Activated CD4-positive, alpha-beta T cell treated with anti-CD3 and anti-CD28 coated beads, Interleukin-2, amount 10 ng/mL, durations not matched to agents 7 days and 5 days (primary cell): ENCODE results near the gene LTN1. TPM values are rescaled to one million over a fixed set of nuclear protein-coding genes. Genes with fewer than 3 reads are reported as not detected.

ENCODE experiments used
- CTCF ChIA-PET: fragments of 350-600 bp; sonication (Branson Sonifier 250); formaldehyde crosslinking; loops from one replicate; lab custom pipeline; 2021; ENCODE audit warnings: antibody characterized with exemption; lab: Charles Lee
- POLR2A ChIA-PET: fragments of 350-600 bp; sonication (Branson Sonifier 250); formaldehyde crosslinking; loops from one replicate; lab custom pipeline; 2021; ENCODE audit warnings: antibody characterized with exemption; lab: Charles Lee
- DNase-seq: peaks from one replicate; pipeline ENCODE4 v3.0.0-alpha.2; 2020
- H3K27ac Mint-ChIP-seq: one replicate; pipeline ENCODE4 v1.8.0; 2021; ENCODE audit warnings: mild to moderate bottlenecking, moderate library complexity, mixed read lengths
- H3K27me3 Mint-ChIP-seq: one replicate; pipeline ENCODE4 v1.8.0; 2021; ENCODE audit warnings: mixed read lengths
- H3K36me3 Mint-ChIP-seq: one replicate; pipeline ENCODE4 v1.8.0; 2021; ENCODE audit warnings: low read depth, mixed read lengths
- H3K4me1 Mint-ChIP-seq: one replicate; pipeline ENCODE4 v1.8.0; 2021; ENCODE audit warnings: mixed read lengths
- H3K4me3 Mint-ChIP-seq: one replicate; pipeline ENCODE4 v1.8.0; 2021; ENCODE audit warnings: mild to moderate bottlenecking, moderate library complexity, mixed read lengths
- H3K9me3 Mint-ChIP-seq: one replicate; pipeline ENCODE4 v1.8.0; 2021; ENCODE audit warnings: mixed read lengths
- total RNA-seq, 2 experiments: library from RNA; stranded (reverse); gene quantifications; one replicate each; pipeline ENCODE4 v1.2.3, GENCODE V29; 2021

Gene LTN1
- total RNA-seq, 2 experiments from 2014 or later, result 25.7 to 27.4 TPM

DNA sequence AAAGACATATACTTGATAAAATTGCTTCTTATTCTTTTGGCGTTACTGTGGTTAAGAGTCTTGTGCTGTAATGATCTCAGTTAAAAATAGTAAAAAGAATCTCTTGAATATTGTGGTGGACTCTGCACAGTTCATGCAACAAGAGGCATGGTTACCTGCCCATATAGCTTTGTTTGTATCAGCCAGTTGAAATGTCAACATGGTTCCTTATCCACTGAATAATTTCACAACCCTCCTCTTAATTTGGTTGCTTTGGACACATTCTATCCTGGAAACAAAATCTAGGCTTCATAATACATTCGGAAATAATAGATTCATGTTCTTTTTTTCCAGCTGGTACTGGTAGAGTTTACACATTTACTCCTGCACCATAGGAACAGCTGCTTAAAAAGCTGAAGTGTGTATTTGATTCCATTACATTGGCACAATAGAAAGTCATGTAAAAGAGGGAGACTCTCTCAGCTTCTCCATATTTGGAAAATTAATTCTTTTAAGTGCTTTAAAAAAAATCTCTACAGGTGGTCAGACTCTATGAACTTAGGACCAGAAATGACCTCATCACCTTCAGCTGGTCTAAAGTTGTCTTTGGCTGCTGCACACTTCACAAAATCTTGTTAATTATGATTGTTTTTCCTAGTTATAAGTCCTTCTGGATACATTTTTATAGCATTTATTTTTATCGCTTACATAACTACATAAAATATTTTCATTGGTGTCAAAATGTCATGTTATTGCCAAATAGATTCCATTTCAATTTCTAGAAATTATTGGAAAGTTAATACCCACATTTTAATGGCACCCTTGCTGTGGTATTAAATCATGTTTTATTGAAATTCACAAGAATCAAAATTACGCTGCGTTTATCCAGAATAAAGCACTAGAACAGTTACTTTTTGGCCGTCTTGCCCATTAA, 100.2 kb downstream of the LTN1 start:
- no peaks in the 10 kb centered on the region for H3K4me1 Mint-ChIP-seq
- H3K9me3 Mint-ChIP-seq, result peaks cover 3% of the 10 kb centered on the region
- no peak for DNase-seq
- H3K36me3 Mint-ChIP-seq, result no peaks in the 10 kb centered on the region
- CTCF ChIA-PET, result interaction anchor here (1.3 kb wide), 1 partner anchor 9 kb away, joined by 3 read pairs; no protein-coding TSS in a partner anchor
- no peak overlapping the region for H3K4me3 Mint-ChIP-seq
- no peak overlapping the region for H3K27ac Mint-ChIP-seq
- POLR2A ChIA-PET, result no interaction called here
- H3K27me3 Mint-ChIP-seq, result peaks cover 30% of the 10 kb centered on the region

DNA sequence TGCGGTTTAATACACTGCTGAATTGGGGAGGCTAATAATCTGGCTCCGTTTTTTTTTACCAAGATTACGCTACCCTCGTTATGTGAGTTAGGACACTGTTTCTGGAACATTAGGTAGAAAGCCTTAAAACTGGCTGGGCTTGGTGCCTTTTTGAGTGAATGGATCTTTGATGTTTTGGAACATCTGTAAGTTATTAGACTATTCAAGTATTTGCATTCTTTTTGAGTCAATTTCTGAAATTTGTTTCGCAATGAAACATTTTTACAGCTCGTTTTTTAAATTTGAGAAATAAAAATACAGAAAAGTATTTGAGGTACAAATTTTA, 106.9 kb downstream of the LTN1 start:
- no peak for DNase-seq
- H3K4me1 Mint-ChIP-seq, result peaks cover 19% of the 10 kb centered on the region
- H3K27me3 Mint-ChIP-seq, result peaks cover 12% of the 10 kb centered on the region
- H3K9me3 Mint-ChIP-seq, result peaks cover 3% of the 10 kb centered on the region
- peak overlapping the region; percentile 84 for H3K4me3 Mint-ChIP-seq
- ChIA-PET CTCF (interaction anchor here (0.6 to 1.1 kb wide), 3 partner anchors 54 to 237 kb away, joined by 3 to 4 read pairs (median 3); no protein-coding TSS in a partner anchor), POLR2A (no interaction called here)
- peaks cover 9% of the 10 kb centered on the region for H3K36me3 Mint-ChIP-seq
- peak overlapping the region; percentile 96 for H3K27ac Mint-ChIP-seq

- H3K27ac Mint-ChIP-seq, result peak overlapping the region; percentile 96
- H3K9me3 Mint-ChIP-seq, result peaks cover 3% of the 10 kb centered on the region
- peaks cover 9% of the 10 kb centered on the region for H3K36me3 Mint-ChIP-seq
- H3K4me1 Mint-ChIP-seq, result peaks cover 19% of the 10 kb centered on the region
- H3K27me3 Mint-ChIP-seq, result peaks cover 10% of the 10 kb centered on the region
- peak overlapping the region; percentile 84 for H3K4me3 Mint-ChIP-seq
- POLR2A ChIA-PET, result no interaction called here
- peak; percentile 95 for DNase-seq
- CTCF ChIA-PET, result interaction anchor here (0.6 to 1.4 kb wide), 5 partner anchors 13 to 236 kb away, joined by 3 to 4 read pairs (median 3); no protein-coding TSS in a partner anchor
Measured at GRCh38 chr21:28884976-28885852, 107.5 kb downstream of the LTN1 start.

DNA sequence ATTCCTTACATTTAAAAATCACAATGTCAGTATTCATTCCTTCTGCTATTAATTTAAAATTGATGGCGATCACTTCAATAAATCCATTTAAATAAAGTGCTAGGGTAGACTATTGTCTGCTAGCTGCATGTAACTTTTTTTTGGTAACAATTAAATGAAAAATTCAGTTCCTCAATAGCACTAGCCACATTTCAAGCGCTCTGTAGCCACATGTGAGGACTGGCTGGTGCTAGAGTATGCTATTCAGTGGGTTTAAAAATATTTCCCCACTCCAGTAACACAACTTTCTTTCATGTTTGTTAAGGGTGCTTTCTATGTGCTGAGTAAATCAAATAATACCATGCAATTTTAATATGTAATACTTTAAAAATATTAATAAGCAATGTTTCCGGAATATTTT, 108.2 kb downstream of the LTN1 start:
- peaks cover 19% of the 10 kb centered on the region for H3K4me1 Mint-ChIP-seq
- H3K27me3 Mint-ChIP-seq, result peaks cover 7% of the 10 kb centered on the region
- peak; percentile 28 for DNase-seq
- peak overlapping the region; percentile 96 for H3K27ac Mint-ChIP-seq
- H3K36me3 Mint-ChIP-seq, result peaks cover 9% of the 10 kb centered on the region
- ChIA-PET POLR2A (interaction anchor here (1.1 kb wide), 1 partner anchor 52 kb away, joined by 3 read pairs; no protein-coding TSS in a partner anchor), CTCF (interaction anchor here (1.0 to 1.4 kb wide), 4 partner anchors 14 to 139 kb away, joined by 3 read pairs; no protein-coding TSS in a partner anchor)
- peaks cover 3% of the 10 kb centered on the region for H3K9me3 Mint-ChIP-seq
- H3K4me3 Mint-ChIP-seq, result peak overlapping the region; percentile 84

GRCh38 chr21:28883931-28884330, 108.7 kb downstream of the LTN1 start:
- Mint-ChIP-seq H3K4me1 (peaks cover 19% of the 10 kb centered on the region), H3K27me3 (peaks cover 4% of the 10 kb centered on the region), H3K4me3 (peak overlapping the region; percentile 84), H3K9me3 (peaks cover under 1% of the 10 kb centered on the region), H3K27ac (peak overlapping the region; percentile 96), H3K36me3 (peaks cover 9% of the 10 kb centered on the region)
- CTCF ChIA-PET, result interaction anchor here (1.0 to 1.4 kb wide), 5 partner anchors 14 to 138 kb away, joined by 3 read pairs; no protein-coding TSS in a partner anchor
- POLR2A ChIA-PET, result interaction anchor here (1.1 kb wide), 1 partner anchor 52 kb away, joined by 3 read pairs; no protein-coding TSS in a partner anchor
- no peak for DNase-seq

- ChIA-PET POLR2A (no interaction called here), CTCF (interaction anchor here (0.6 kb wide), 1 partner anchor 26 kb away, joined by 3 read pairs; no protein-coding TSS in a partner anchor)
- Mint-ChIP-seq H3K4me3 (no peak overlapping the region), H3K9me3 (no peaks in the 10 kb centered on the region), H3K36me3 (peaks cover 13% of the 10 kb centered on the region), H3K27ac (no peak overlapping the region), H3K27me3 (no peaks in the 10 kb centered on the region), H3K4me1 (peaks cover 19% of the 10 kb centered on the region)
- no peak for DNase-seq
Measured at GRCh38 chr21:28882345-28882744, 110.3 kb downstream of the LTN1 start.

Other genes starting within 250 kb of the LTN1 start
- 10 to 100 TPM; 10.8 to 11.5 TPM for gene RWDD2B, start 26.5 kb upstream of the LTN1 start, total RNA-seq
- 10 to 100 TPM; 36.0 to 39.9 TPM for gene USP16, start 31.8 kb upstream of the LTN1 start, total RNA-seq
- 100 to 1,000 TPM; 210 to 235 TPM for gene CCT8, start 80.8 kb upstream of the LTN1 start, total RNA-seq
- 1 to 10 TPM; 5.0 to 6.6 TPM for gene MAP3K7CL, start 137.8 kb upstream of the LTN1 start, total RNA-seq